Ovary (tissue), 3 donors: Measurements from ENCODE around the gene WDFY1.

Source experiments
- CTCF ChIP-seq, 3 donors: fragments of 450-650 bp in 2 of 3; fragments of 200-600 bp in 1 of 3; IDR thresholded peaks; one replicate each; pipeline versions ENCODE4 v1.5.1 to v1.8.0; 2016 to 2022; ENCODE audit warnings: antibody characterized with exemption in 3 of 3, mild to moderate bottlenecking in 1 of 3
- POLR2A ChIP-seq: fragments of 450-650 bp; IDR thresholded peaks from one replicate; pipeline ENCODE4 v1.6.1; 2017; ENCODE audit warnings: antibody characterized with exemption, mild to moderate bottlenecking, moderate library complexity
- donor health status: DM: no; HTN: no; CAD: no.

DNA sequence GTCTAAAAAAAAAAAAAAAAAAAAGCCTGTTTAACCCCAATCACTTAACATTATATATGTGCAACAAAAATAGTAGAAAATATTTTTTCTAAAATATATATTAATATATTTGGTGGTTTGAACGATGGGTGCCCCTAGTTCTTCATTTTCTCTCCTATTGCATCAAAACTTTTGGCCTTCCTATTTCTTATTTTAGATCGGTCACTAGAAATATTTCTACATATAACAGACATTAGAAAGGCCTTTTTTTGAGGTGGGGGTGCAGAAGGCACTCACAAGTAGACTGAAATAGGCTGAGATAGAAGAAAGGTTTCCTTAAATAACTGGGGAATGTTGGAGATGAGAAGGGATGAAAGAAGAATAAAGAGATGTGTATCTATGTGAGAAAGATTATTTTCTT, 58.4 kb downstream of the WDFY1 start:
- TF ChIP-seq CTCF (IDR thresholded peaks at IDR 0.05) (no peak), POLR2A (no peak)
